AML-193 (cell line): ENCODE results near the gene METTL8.
A peak's percentile ranks its signal among the peaks of the same experiment; 100 is the strongest.
"Not testable (repeated sequence)": the region's sequence is repeated elsewhere in the genome, so short reads cannot be mapped to it uniquely, and the experiment has no call there.

Source experiments
- DNase-seq, 2 experiments: peaks; one replicate each; lab custom pipeline; 2025; lab: John Stamatoyannopoulos, UW

The METTL8 gene

GRCh38 chr2:171401947-171402346 is 31.8 kb downstream of the METTL8 start:
- DNase-seq, result no peak

- no peak for DNase-seq
These were observed 33.4 kb downstream of the METTL8 start for GRCh38 chr2:171400395-171400794.

GRCh38 chr2:171399292-171399691 is 34.5 kb downstream of the METTL8 start:
- DNase-seq, result no peak

- DNase-seq, result peak; percentile 77 to 78
These were observed 39.5 kb downstream of the METTL8 start for GRCh38 chr2:171394164-171394740.

GRCh38 chr2:171393487-171393886 is 40.3 kb downstream of the METTL8 start:
- no peak for DNase-seq

GRCh38 chr2:171391532-171391931 is 42.3 kb downstream of the METTL8 start:
- no peak for DNase-seq

- no peak for DNase-seq
These were observed 42.8 kb downstream of the METTL8 start for GRCh38 chr2:171390941-171391516.

- DNase-seq, result no peak
These were observed 44.0 kb downstream of the METTL8 start for GRCh38 chr2:171389780-171390179.

GRCh38 chr2:171389325-171389724 is 44.5 kb downstream of the METTL8 start:
- no peak for DNase-seq

- no peak for DNase-seq
These were observed 46.7 kb downstream of the METTL8 start for GRCh38 chr2:171387052-171387451.

- no peak for DNase-seq
These were observed 47.2 kb downstream of the METTL8 start for GRCh38 chr2:171386627-171387026.

GRCh38 chr2:171383134-171383533 is 50.7 kb downstream of the METTL8 start:
- no peak for DNase-seq

GRCh38 chr2:171382175-171382574 is 51.6 kb downstream of the METTL8 start:
- not testable (repeated sequence) for DNase-seq

- DNase-seq, result not testable (repeated sequence)
These were observed 55.9 kb downstream of the METTL8 start for GRCh38 chr2:171377852-171378251.

- DNase-seq, result no peak
These were observed 66.1 kb downstream of the METTL8 start for GRCh38 chr2:171367692-171368091.

- no peak for DNase-seq
These were observed 68.0 kb downstream of the METTL8 start for GRCh38 chr2:171365778-171366177.

- no peak for DNase-seq
These were observed 68.6 kb downstream of the METTL8 start for GRCh38 chr2:171365232-171365631.

GRCh38 chr2:171362396-171362795 is 71.4 kb downstream of the METTL8 start:
- no peak for DNase-seq

- no peak for DNase-seq
These were observed 72.9 kb downstream of the METTL8 start for GRCh38 chr2:171360905-171361304.

- DNase-seq, result not testable (repeated sequence)
These were observed 80.0 kb downstream of the METTL8 start for GRCh38 chr2:171353746-171354145.

GRCh38 chr2:171348056-171348455 is 85.7 kb downstream of the METTL8 start:
- DNase-seq, result no peak

- no peak for DNase-seq
These were observed 86.2 kb downstream of the METTL8 start for GRCh38 chr2:171347591-171348032.

- no peak for DNase-seq
These were observed 86.8 kb downstream of the METTL8 start for GRCh38 chr2:171346723-171347557.
